Fibroblast of skin of back (primary cell): ENCODE measurements around the gene TSPAN8. TPM values are rescaled to one million over a fixed set of nuclear protein-coding genes. Genes with fewer than 3 reads are reported as not detected.
"Not testable (repeated sequence)": the region's sequence is repeated elsewhere in the genome, so short reads cannot be mapped to it uniquely, and the experiment has no call there.

Source experiments
- DNase-seq: peaks from one replicate; pipeline ENCODE4 v3.0.0-alpha.2; 2013
- polyA plus RNA-seq, 2 experiments: library from polyadenylated mRNA; unstranded; fragments of 120-200 nt; gene quantifications; one replicate each; pipeline ENCODE4 v1.2.1, GENCODE V29; 2013; ENCODE audit not compliant: insufficient read length in 2 of 2

TSPAN8 gene
- polyA plus RNA-seq (2013, experiment 1 of 2; ENCODE audit: insufficient read length) = not detected
- 0.17 TPM for polyA plus RNA-seq (2013, experiment 2 of 2; ENCODE audit: insufficient read length)

GRCh38 chr12:71157601-71158233, at the start of gene TSPAN8:
Gene TSPAN8 (minus strand): TSS chr12:71157999. CDS start chr12:71157678, 321 bp downstream.
- no peak for DNase-seq

GRCh38 chr12:71201136-71201679, 43.4 kb upstream of the TSPAN8 start:
- no peak for DNase-seq

- no peak for DNase-seq
Measured at GRCh38 chr12:71200706-71201105, 42.9 kb upstream of the TSPAN8 start.

GRCh38 chr12:71197460-71197859, 39.7 kb upstream of the TSPAN8 start:
- DNase-seq = no peak

- no peak for DNase-seq
Measured at GRCh38 chr12:71195338-71195896, 37.6 kb upstream of the TSPAN8 start.

- no peak for DNase-seq
Measured at GRCh38 chr12:71194657-71195056, 36.9 kb upstream of the TSPAN8 start.

- DNase-seq = no peak
Measured at GRCh38 chr12:71193041-71193440, 35.2 kb upstream of the TSPAN8 start.

- DNase-seq = no peak
Measured at GRCh38 chr12:71191509-71192196, 33.9 kb upstream of the TSPAN8 start.

GRCh38 chr12:71190822-71191221, 33.0 kb upstream of the TSPAN8 start:
- DNase-seq = no peak

- no peak for DNase-seq
Measured at GRCh38 chr12:71187379-71187778, 29.6 kb upstream of the TSPAN8 start.

- DNase-seq = no peak
Measured at GRCh38 chr12:71186571-71187288, 28.9 kb upstream of the TSPAN8 start.

GRCh38 chr12:71183846-71184245, 26.0 kb upstream of the TSPAN8 start:
- DNase-seq = peak; percentile 15

GRCh38 chr12:71183018-71183417, 25.2 kb upstream of the TSPAN8 start:
- DNase-seq = peak; percentile 79

- no peak for DNase-seq
Measured at GRCh38 chr12:71178162-71178561, 20.4 kb upstream of the TSPAN8 start.

- no peak for DNase-seq
Measured at GRCh38 chr12:71174825-71175224, 17.0 kb upstream of the TSPAN8 start.

- DNase-seq = no peak
Measured at GRCh38 chr12:71174146-71174545, 16.3 kb upstream of the TSPAN8 start.

GRCh38 chr12:71170456-71170855, 12.7 kb upstream of the TSPAN8 start:
- no peak for DNase-seq

GRCh38 chr12:71169286-71169685, 11.5 kb upstream of the TSPAN8 start:
- no peak for DNase-seq

GRCh38 chr12:71166862-71167496, 9.2 kb upstream of the TSPAN8 start:
- DNase-seq = no peak

GRCh38 chr12:71166280-71166679, 8.5 kb upstream of the TSPAN8 start:
- DNase-seq = no peak

GRCh38 chr12:71165780-71166179, 8.0 kb upstream of the TSPAN8 start:
- DNase-seq = not testable (repeated sequence)

- no peak for DNase-seq
Measured at GRCh38 chr12:71164568-71165197, 6.9 kb upstream of the TSPAN8 start.
